ENCODE measurements around the gene ZRANB1. TPM values are rescaled to one million over a fixed set of nuclear protein-coding genes. Genes with fewer than 3 reads are reported as not detected.

The ZRANB1 gene
- polyA plus RNA-seq, 1 of the 3 experiments (the other 2 are of a cell fraction): 6.2 TPM

GRCh38 chr10:125006921-125007426 is 65.1 kb downstream of the ZRANB1 start:
- POLR2A ChIA-PET: interaction anchor here (0.6 to 1.7 kb wide), 6 partner anchors 9 to 91 kb away, joined by 3 to 8 read pairs (median 4); no protein-coding TSS in a partner anchor
- peak; percentile 97 for TF ChIP-seq MXI1 (IDR thresholded peaks at IDR 0.05; ENCODE audit: low read depth, low read length)
- peak; percentile 75 for TF ChIP-seq GATA2 (CRISPR knock-in tag; IDR thresholded peaks at IDR 0.05)
- TF ChIP-seq EP300 (IDR thresholded peaks at IDR 0.05; ENCODE audit: borderline replicate concordance in 1 of 2, low read depth in 1 of 2, low read length in 1 of 2): peak in 1 of 2 experiments; percentile 65; a peak in 1 of 4 replicates
- TF ChIP-seq FOXJ3 (CRISPR knock-in tag; IDR thresholded peaks at IDR 0.05): peak; percentile 80
- peak; percentile 62 for TF ChIP-seq RCOR1 (IDR thresholded peaks at IDR 0.05; ENCODE audit: low read length)
- TF ChIP-seq IRF3 (IDR thresholded peaks at IDR 0.05; ENCODE audit: low read depth, low read length): no peak
- 66% methylated on average over 9 of the region's 19 CpGs for WGBS (ENCODE audit: low lambda C conversion rate)
- no peaks in the 10 kb centered on the region for H3F3A ChIP-seq (replicated peaks; ENCODE audit: insufficient read depth)
- H3K27me3 ChIP-seq (ENCODE audit: insufficient read depth): no peaks in the 10 kb centered on the region
- no peaks in the 10 kb centered on the region for H3K9me3 ChIP-seq
- H3K4me2 ChIP-seq: no peak overlapping the region
- H3K4me1 ChIP-seq (ENCODE audit: control insufficient read depth in 1 of 2, insufficient read depth in 2 of 2, low read depth in 1 of 2, low read length in 1 of 2): peaks cover 0 to 93% of the 10 kb centered on the region in 2 experiments; a peak in 2 of 4 replicates
- H3K9me2 ChIP-seq: no peaks in the 10 kb centered on the region
- CTCF ChIA-PET: interaction anchor here (0.7 to 4.3 kb wide), 7 partner anchors 11 to 264 kb away, joined by 3 to 15 read pairs (median 4); no protein-coding TSS in a partner anchor
- H3K27ac ChIP-seq (ENCODE audit: low read depth in 2 of 2, low read length in 1 of 2): peak overlapping the region; percentile 12 to 98; a peak in 3 of 4 replicates
- H2AFZ ChIP-seq (ENCODE audit: low read depth): no peak overlapping the region
- peak; percentile 92 for DNase-seq
- peaks cover 0 to 35% of the 10 kb centered on the region in 2 experiments for H3K36me3 ChIP-seq (replicated peaks in 1 of 2; ENCODE audit: control insufficient read depth in 1 of 2, insufficient read depth in 2 of 2, low read length in 1 of 2)
- peaks cover 57% of the 10 kb centered on the region for H3K79me2 ChIP-seq (ENCODE audit: insufficient read depth)
- H3K4me3 ChIP-seq (ENCODE audit: low read depth in 2 of 2, low read length in 1 of 2): no peak overlapping the region
- H4K20me1 ChIP-seq (ENCODE audit: insufficient read depth): peaks cover 82% of the 10 kb centered on the region
- H3K9ac ChIP-seq: no peak overlapping the region

- Histone ChIP-seq H3F3A (replicated peaks; ENCODE audit: insufficient read depth) (no peaks in the 10 kb centered on the region), H3K79me2 (ENCODE audit: insufficient read depth) (peaks cover 62% of the 10 kb centered on the region), H3K4me3 (ENCODE audit: low read depth in 2 of 2, low read length in 1 of 2) (no peak overlapping the region), H3K9me3 (no peaks in the 10 kb centered on the region), H3K4me1 (ENCODE audit: control insufficient read depth in 1 of 2, insufficient read depth in 2 of 2, low read depth in 1 of 2, low read length in 1 of 2) (peaks cover 0 to 93% of the 10 kb centered on the region in 2 experiments; a peak in 2 of 4 replicates), H3K27ac (ENCODE audit: low read depth in 2 of 2, low read length in 1 of 2) (peak overlapping the region; percentile 12 to 98; a peak in 3 of 4 replicates), H3K9me2 (no peaks in the 10 kb centered on the region), H3K36me3 (replicated peaks in 1 of 2; ENCODE audit: control insufficient read depth in 1 of 2, insufficient read depth in 2 of 2, low read length in 1 of 2) (peaks cover 0 to 31% of the 10 kb centered on the region in 2 experiments), H3K4me2 (no peak overlapping the region), H2AFZ (ENCODE audit: low read depth) (no peak overlapping the region), H3K27me3 (ENCODE audit: insufficient read depth) (no peaks in the 10 kb centered on the region), H4K20me1 (ENCODE audit: insufficient read depth) (peaks cover 87% of the 10 kb centered on the region), H3K9ac (no peak overlapping the region)
- WGBS (ENCODE audit: low lambda C conversion rate): 69% methylated on average over 6 of the region's 6 CpGs
- DNase-seq: no peak
- TF ChIP-seq FOXJ3 (CRISPR knock-in tag; IDR thresholded peaks at IDR 0.05): 0 out of 2 replicates have a peak, but pooled peaks have one; percentile 40
- TF ChIP-seq POLR2AphosphoS5 (IDR thresholded peaks at IDR 0.05; ENCODE audit: low read depth, low read length): no peak
- ChIA-PET POLR2A (interaction anchor here (0.6 to 1.7 kb wide), 6 partner anchors 8 to 90 kb away, joined by 3 to 8 read pairs (median 5); no protein-coding TSS in a partner anchor), CTCF (interaction anchor here (0.7 to 3.1 kb wide), 7 partner anchors 10 to 264 kb away, joined by 3 to 13 read pairs (median 4); no protein-coding TSS in a partner anchor)
These were observed 65.5 kb downstream of the ZRANB1 start for GRCh38 chr10:125007436-125007835.

Data from SK-N-SH (cell line).